PC-9 (cell line): ENCODE data around the gene ATXN1. TPM values are rescaled to one million over a fixed set of nuclear protein-coding genes. Genes with fewer than 3 reads are reported as not detected.

ENCODE experiments used
- BruUV-seq: library from RNA; stranded (reverse); fragments of 400-500 nt; replicated peaks from 2 replicates; lab custom pipeline; 2021; lab: Mats Ljungman, UMichigan
- CTCF ChIA-PET: fragments of 300-600 bp; sonication (Branson Sonifier 250); formaldehyde crosslinking; loops from one replicate; lab custom pipeline; 2022; ENCODE audit warnings: antibody characterized with exemption; lab: Charles Lee
- POLR2A ChIA-PET: fragments of 300-600 bp; sonication (Branson Sonifier 250); formaldehyde crosslinking; loops from one replicate; lab custom pipeline; 2022; ENCODE audit warnings: antibody characterized with exemption; ENCODE audit not compliant: unreplicated experiment; lab: Charles Lee
- DNase-seq, 2 experiments: peaks; one replicate each; pipeline versions ENCODE4 v3.0.0 to v3.0.0-alpha.2; 2015 to 2022; ENCODE audit warnings: mixed read lengths in 1 of 2
- H2AFZ ChIP-seq: fragments of 200-600 bp; sonication (generic); 2 replicates; pipeline ENCODE4 v1.8.1; 2017; ENCODE audit warnings: antibody characterized with exemption
- H3F3A ChIP-seq: fragments of 200-600 bp; sonication (generic); 2 replicates; pipeline ENCODE4 v1.8.1; 2017; ENCODE audit warnings: antibody characterized with exemption, mild to moderate bottlenecking, low read depth; ENCODE audit not compliant: insufficient read depth
- H3K27ac ChIP-seq: fragments of 200-600 bp; sonication (generic); 2 replicates; pipeline ENCODE4 v1.6.1; 2016; ENCODE audit warnings: mixed run types
- H3K27me3 ChIP-seq: fragments of 200-600 bp; sonication (generic); 2 replicates; pipeline ENCODE4 v1.6.1; 2016; ENCODE audit warnings: low read depth, mixed run types; ENCODE audit not compliant: insufficient read depth
- H3K36me3 ChIP-seq: fragments of 200-600 bp; sonication (generic); 2 replicates; pipeline ENCODE4 v1.6.1; 2016; ENCODE audit warnings: low read depth, mixed run types
- H3K4me1 ChIP-seq: fragments of 200-600 bp; sonication (generic); replicated peaks from 2 replicates; pipeline ENCODE4 v1.6.1; 2016; ENCODE audit warnings: mixed run types; ENCODE audit not compliant: insufficient read depth
- H3K4me2 ChIP-seq: fragments of 200-600 bp; sonication (generic); 2 replicates; pipeline ENCODE4 v1.6.1; 2017; ENCODE audit warnings: mixed run types
- H3K4me3 ChIP-seq: fragments of 200-600 bp; sonication (generic); 2 replicates; pipeline ENCODE4 v1.6.1; 2016; ENCODE audit warnings: mixed run types
- H3K79me2 ChIP-seq: fragments of 200-600 bp; sonication (generic); 2 replicates; pipeline ENCODE4 v1.6.1; 2017; ENCODE audit warnings: low read depth, mixed run types
- H3K9me2 ChIP-seq: fragments of 200-600 bp; sonication (generic); 2 replicates; pipeline ENCODE4 v1.8.1; 2017; ENCODE audit warnings: mild to moderate bottlenecking; ENCODE audit not compliant: insufficient read depth
- H3K9me3 ChIP-seq: fragments of 200-600 bp; sonication (generic); 2 replicates; pipeline ENCODE4 v1.8.1; 2016; ENCODE audit warnings: low read depth; ENCODE audit not compliant: insufficient read depth
- H4K20me1 ChIP-seq: fragments of 200-600 bp; sonication (generic); 2 replicates; pipeline ENCODE4 v1.8.1; 2017; ENCODE audit not compliant: insufficient read depth
- EZH2 ChIP-seq: fragments of 200-600 bp; sonication (generic); IDR thresholded peaks from 2 replicates; pipeline ENCODE4 v1.8.0; 2017; ENCODE audit warnings: antibody characterized with exemption, low read depth
- intact Hi-C: fragments of 100-400 bp; cut with micrococcal nuclease; formaldehyde crosslinking; loops from one replicate; pipeline ENCODE4 v1.10.0; 2022; ENCODE audit not compliant: unreplicated experiment
- total RNA-seq: library from RNA; stranded (reverse); gene quantifications from 2 replicates; pipeline ENCODE4 v1.2.3, GENCODE V29; 2021
- TF ChIP-seq, protein P1 (sequence below): fragments of 200-600 bp; sonication (generic); conservative IDR thresholded peaks from 2 replicates; pipeline ENCODE4 v1.6.1; 2017; ENCODE audit warnings: mixed run types, antibody characterized with exemption, mild to moderate bottlenecking, moderate library complexity

The ATXN1 gene
- total RNA-seq, 1 experiment from 2014 or later: 42.7 TPM

DNA sequence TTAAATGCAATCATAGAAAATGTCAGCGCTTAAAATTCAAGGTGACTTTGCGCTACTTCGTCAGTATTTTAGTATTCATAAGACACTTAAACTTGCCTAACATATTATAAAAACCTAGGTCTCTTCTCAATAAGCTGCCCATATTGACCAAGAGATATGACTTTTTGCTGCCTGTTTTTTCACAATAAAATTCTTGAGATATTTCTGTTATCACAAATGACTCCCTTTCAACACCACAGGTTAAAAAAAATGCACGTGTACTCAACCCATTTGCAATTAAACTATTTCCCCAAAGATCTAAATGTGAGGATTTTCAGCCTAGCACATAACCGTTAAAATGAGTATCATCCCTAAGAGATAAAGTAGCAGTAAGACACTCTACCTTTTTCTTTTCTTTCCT lies 10.7 kb downstream of the ATXN1 start:
- 0 out of 2 replicates have a peak, but pooled peaks cover 7% of the 10 kb centered on the region for H3K36me3 ChIP-seq
- H3K4me1 ChIP-seq: peaks cover 49% of the 10 kb centered on the region
- BruUV-seq: no TSS peak
- H2AFZ ChIP-seq: no peak overlapping the region
- ChIA-PET POLR2A (no interaction called here), CTCF (no interaction called here)
- no peak overlapping the region for H3K4me3 ChIP-seq
- no peak for DNase-seq
- no peaks in the 10 kb centered on the region for H3K9me3 ChIP-seq
- no peaks in the 10 kb centered on the region for H3K27me3 ChIP-seq
- H3F3A ChIP-seq: peaks cover 32% of the 10 kb centered on the region
- no peaks in the 10 kb centered on the region for H4K20me1 ChIP-seq
- no peaks in the 10 kb centered on the region for H3K9me2 ChIP-seq
- peaks cover 46% of the 10 kb centered on the region for H3K79me2 ChIP-seq
- no peak for TF ChIP-seq EZH2
- TF ChIP-seq, protein P1, sequence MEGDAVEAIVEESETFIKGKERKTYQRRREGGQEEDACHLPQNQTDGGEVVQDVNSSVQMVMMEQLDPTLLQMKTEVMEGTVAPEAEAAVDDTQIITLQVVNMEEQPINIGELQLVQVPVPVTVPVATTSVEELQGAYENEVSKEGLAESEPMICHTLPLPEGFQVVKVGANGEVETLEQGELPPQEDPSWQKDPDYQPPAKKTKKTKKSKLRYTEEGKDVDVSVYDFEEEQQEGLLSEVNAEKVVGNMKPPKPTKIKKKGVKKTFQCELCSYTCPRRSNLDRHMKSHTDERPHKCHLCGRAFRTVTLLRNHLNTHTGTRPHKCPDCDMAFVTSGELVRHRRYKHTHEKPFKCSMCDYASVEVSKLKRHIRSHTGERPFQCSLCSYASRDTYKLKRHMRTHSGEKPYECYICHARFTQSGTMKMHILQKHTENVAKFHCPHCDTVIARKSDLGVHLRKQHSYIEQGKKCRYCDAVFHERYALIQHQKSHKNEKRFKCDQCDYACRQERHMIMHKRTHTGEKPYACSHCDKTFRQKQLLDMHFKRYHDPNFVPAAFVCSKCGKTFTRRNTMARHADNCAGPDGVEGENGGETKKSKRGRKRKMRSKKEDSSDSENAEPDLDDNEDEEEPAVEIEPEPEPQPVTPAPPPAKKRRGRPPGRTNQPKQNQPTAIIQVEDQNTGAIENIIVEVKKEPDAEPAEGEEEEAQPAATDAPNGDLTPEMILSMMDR: no peak
- H3K4me2 ChIP-seq: peak overlapping the region; percentile 58; the same call in 1 of the 2 replicates
- H3K27ac ChIP-seq: peak overlapping the region; percentile 87; the same call in 1 of the 2 replicates
- intact Hi-C loops: no loop called here

- ChIA-PET POLR2A (no interaction called here), CTCF (interaction anchor here (0.6 kb wide), 3 partner anchors 13 to 257 kb away, joined by 3 to 5 read pairs (median 4); no protein-coding TSS in a partner anchor)
- intact Hi-C loops: no loop called here
- TF ChIP-seq, protein P1: no peak
- no peak for TF ChIP-seq EZH2
- H3K79me2 ChIP-seq: peaks cover 39% of the 10 kb centered on the region
- H2AFZ ChIP-seq: no peak overlapping the region
- DNase-seq: no peak
- 0 out of 2 replicates have a peak, but pooled peaks cover 12% of the 10 kb centered on the region for H3K36me3 ChIP-seq
- H3K27me3 ChIP-seq: no peaks in the 10 kb centered on the region
- no peaks in the 10 kb centered on the region for H3K9me3 ChIP-seq
- peaks cover 41% of the 10 kb centered on the region for H3K4me1 ChIP-seq
- no peaks in the 10 kb centered on the region for H4K20me1 ChIP-seq
- no peaks in the 10 kb centered on the region for H3K9me2 ChIP-seq
- no peak overlapping the region for H3K4me2 ChIP-seq
- no peak overlapping the region for H3K4me3 ChIP-seq
- BruUV-seq: no TSS peak
- H3K27ac ChIP-seq: no peak overlapping the region
- H3F3A ChIP-seq: peaks cover 32% of the 10 kb centered on the region
Measured at GRCh38 chr6:16749516-16750485, 11.5 kb downstream of the ATXN1 start.

DNA sequence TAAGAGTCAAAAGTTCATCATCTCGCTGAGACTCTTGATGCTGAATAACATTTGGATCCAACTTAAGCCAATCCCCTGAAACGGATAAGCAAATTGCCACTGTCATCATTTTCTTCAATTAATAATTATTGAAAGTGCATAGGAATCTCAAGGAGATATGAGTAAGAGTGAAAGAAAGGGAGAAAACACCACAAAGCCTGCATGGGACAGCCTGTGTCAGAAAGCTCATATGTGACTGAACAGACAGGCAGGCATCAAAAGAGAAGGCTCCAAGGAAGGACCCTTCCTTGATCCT lies 13.3 kb downstream of the ATXN1 start:
- no peak overlapping the region for H2AFZ ChIP-seq
- H3K4me2 ChIP-seq: no peak overlapping the region
- intact Hi-C loops: no loop called here
- H4K20me1 ChIP-seq: no peaks in the 10 kb centered on the region
- BruUV-seq: no TSS peak
- no peaks in the 10 kb centered on the region for H3K9me2 ChIP-seq
- peaks cover 27% of the 10 kb centered on the region for H3K79me2 ChIP-seq
- H3K27ac ChIP-seq: no peak overlapping the region
- H3K4me3 ChIP-seq: no peak overlapping the region
- peaks cover 28% of the 10 kb centered on the region for H3K4me1 ChIP-seq
- ChIA-PET CTCF (no interaction called here), POLR2A (interaction anchor here (0.9 kb wide), 1 partner anchor 27 kb away, joined by 4 read pairs; no protein-coding TSS in a partner anchor)
- H3K9me3 ChIP-seq: no peaks in the 10 kb centered on the region
- TF ChIP-seq, protein P1: no peak
- no peak for TF ChIP-seq EZH2
- H3K36me3 ChIP-seq: peaks cover 15% of the 10 kb centered on the region; the same call in 1 of the 2 replicates
- H3F3A ChIP-seq: peaks cover 18% of the 10 kb centered on the region
- DNase-seq: no peak
- H3K27me3 ChIP-seq: no peaks in the 10 kb centered on the region
